BE2C (cell line): ENCODE results near the gene COL16A1.

ENCODE experiments used
- DNase-seq: peaks from one replicate; pipeline ENCODE4 v3.0.0-alpha.2; 2020
- H3K27me3 ChIP-seq: fragments of 250-450 bp; sonication (Bioruptor Pico); 2 replicates; pipeline ENCODE4 v1.5.1; 2020; ENCODE audit warnings: mild to moderate bottlenecking
- H3K36me3 ChIP-seq: fragments of 250-450 bp; sonication (Bioruptor Pico); 2 replicates; pipeline ENCODE4 v1.5.1; 2020; ENCODE audit warnings: mild to moderate bottlenecking
- H3K4me1 ChIP-seq: fragments of 250-450 bp; sonication (Bioruptor Pico); 2 replicates; pipeline ENCODE4 v1.5.1; 2020
- H3K4me3 ChIP-seq: 2 replicates; pipeline ENCODE4 v1.5.1; 2011; ENCODE audit warnings: low read depth, low read length
- H3K9me3 ChIP-seq: fragments of 250-450 bp; sonication (Bioruptor Pico); 2 replicates; pipeline ENCODE4 v1.5.1; 2020
- CTCF ChIP-seq: IDR thresholded peaks from 2 replicates; pipeline ENCODE4 v1.5.1; 2012; ENCODE audit warnings: mild to moderate bottlenecking, low read depth, low read length

Gene COL16A1

GRCh38 chr1:31620631-31621497, 83.0 kb downstream of the COL16A1 start:
- no peak for TF ChIP-seq CTCF
- Histone ChIP-seq H3K27me3 (no peaks in the 10 kb centered on the region), H3K4me1 (no peaks in the 10 kb centered on the region), H3K9me3 (no peaks in the 10 kb centered on the region), H3K36me3 (no peaks in the 10 kb centered on the region), H3K4me3 (no peak overlapping the region)
- no peak for DNase-seq

- TF ChIP-seq CTCF = no peak
- no peaks in the 10 kb centered on the region for H3K27me3 ChIP-seq
These were observed 84.6 kb downstream of the COL16A1 start for GRCh38 chr1:31618916-31619846.

GRCh38 chr1:31617916-31618746, 85.7 kb downstream of the COL16A1 start:
- Histone ChIP-seq H3K27me3 (no peaks in the 10 kb centered on the region), H3K4me3 (peak overlapping the region; percentile 58), H3K4me1 (peaks cover 9% of the 10 kb centered on the region), H3K36me3 (no peaks in the 10 kb centered on the region), H3K9me3 (no peaks in the 10 kb centered on the region)
- peak; percentile 62 for DNase-seq
- peak; percentile 58 for TF ChIP-seq CTCF

More at GRCh38 chr1:31618916-31619846, 84.6 kb downstream of the COL16A1 start:
- Histone ChIP-seq H3K36me3 (no peaks in the 10 kb centered on the region), H3K4me3 (no peak overlapping the region), H3K9me3 (no peaks in the 10 kb centered on the region), H3K4me1 (peaks cover 8% of the 10 kb centered on the region)
- no peak for DNase-seq

- Histone ChIP-seq H3K27me3 (no peaks in the 10 kb centered on the region), H3K36me3 (no peaks in the 10 kb centered on the region), H3K4me3 (peak within 1 kb of the TSS; percentile 58), H3K4me1 (peaks cover 9% of the 10 kb centered on the region), H3K9me3 (no peaks in the 10 kb centered on the region)
- no peak for DNase-seq
- TF ChIP-seq CTCF = no peak
These were observed 86.5 kb downstream of the COL16A1 start, which contains the start of gene HCRTR1 for GRCh38 chr1:31617218-31617915. Gene HCRTR1, plus strand, starts transcription at chr1:31617689. Its CDS starts 1,504 bp downstream, at chr1:31619193.

- peaks cover 9% of the 10 kb centered on the region for H3K4me1 ChIP-seq
- H3K4me3 ChIP-seq = no peak overlapping the region
- no peak for TF ChIP-seq CTCF
- no peak for DNase-seq
- no peaks in the 10 kb centered on the region for H3K36me3 ChIP-seq
- H3K27me3 ChIP-seq = no peaks in the 10 kb centered on the region
- no peaks in the 10 kb centered on the region for H3K9me3 ChIP-seq
These were observed 87.9 kb downstream of the COL16A1 start for GRCh38 chr1:31615939-31616338.
